NCI-H2227 treated with DMSO at 0.1 percent for 48 hours (cell line): ENCODE data around the gene VGF.
"Not testable (repeated sequence)": the region's sequence is repeated elsewhere in the genome, so short reads cannot be mapped to it uniquely, and the experiment has no call there.

ENCODE experiments used
- DNase-seq: peaks from one replicate; lab custom pipeline; 2025; lab: John Stamatoyannopoulos, UW

Gene VGF

GRCh38 chr7:101165075-101165957, at the start of gene VGF:
TSS of gene VGF (minus strand) at chr7:101165569. CDS start at chr7:101164843, 726 bp downstream.
- DNase-seq, result peak; percentile 96

DNA sequence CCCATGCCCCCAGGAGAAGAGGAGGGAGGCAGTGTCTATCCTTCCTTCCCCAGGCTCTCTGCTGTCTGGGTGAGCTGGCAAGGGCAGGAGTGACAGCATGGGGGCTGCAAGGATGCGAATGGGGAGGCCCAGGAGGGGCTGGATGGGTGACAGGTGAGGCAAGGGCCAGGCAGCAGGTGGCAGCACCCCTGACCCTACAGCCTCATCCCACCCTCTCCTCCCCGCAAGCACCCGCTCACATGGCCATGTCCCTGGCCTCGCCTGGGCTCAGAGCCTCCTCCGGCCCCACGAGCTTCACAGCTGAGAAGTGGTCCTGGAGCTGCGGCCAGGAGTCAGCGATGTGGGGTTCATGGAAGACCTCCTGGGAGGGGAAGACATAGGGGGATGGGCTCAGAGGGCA, 46.6 kb upstream of the VGF start:
- DNase-seq, result no peak

- DNase-seq, result no peak
Observed at GRCh38 chr7:101211501-101211900, 46.1 kb upstream of the VGF start.

GRCh38 chr7:101210143-101210542, 44.8 kb upstream of the VGF start:
- no peak for DNase-seq

- no peak for DNase-seq
Observed at GRCh38 chr7:101208794-101209193, 43.4 kb upstream of the VGF start.

DNA sequence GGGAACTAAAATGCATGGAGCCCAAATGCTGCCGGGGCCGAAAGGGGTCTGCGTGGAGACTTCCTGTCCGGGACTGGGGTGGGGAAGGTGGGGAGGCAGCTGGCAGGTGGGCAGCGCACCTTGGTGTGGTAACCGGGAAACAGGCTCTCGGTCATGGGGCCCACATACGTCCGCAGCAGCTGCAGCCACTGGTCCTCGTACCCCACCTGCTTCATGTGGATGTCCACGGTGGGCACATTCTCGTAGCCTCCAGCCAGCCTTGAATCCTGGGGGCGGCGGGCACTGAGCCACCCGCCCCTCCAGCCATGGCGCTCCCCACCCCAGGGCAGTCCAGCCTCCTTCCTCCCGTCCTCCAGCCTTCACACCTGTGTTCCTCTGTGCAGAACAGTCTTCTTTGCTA, 42.1 kb upstream of the VGF start:
- no peak for DNase-seq

GRCh38 chr7:101206665-101207042, 41.3 kb upstream of the VGF start:
- DNase-seq, result no peak

DNA sequence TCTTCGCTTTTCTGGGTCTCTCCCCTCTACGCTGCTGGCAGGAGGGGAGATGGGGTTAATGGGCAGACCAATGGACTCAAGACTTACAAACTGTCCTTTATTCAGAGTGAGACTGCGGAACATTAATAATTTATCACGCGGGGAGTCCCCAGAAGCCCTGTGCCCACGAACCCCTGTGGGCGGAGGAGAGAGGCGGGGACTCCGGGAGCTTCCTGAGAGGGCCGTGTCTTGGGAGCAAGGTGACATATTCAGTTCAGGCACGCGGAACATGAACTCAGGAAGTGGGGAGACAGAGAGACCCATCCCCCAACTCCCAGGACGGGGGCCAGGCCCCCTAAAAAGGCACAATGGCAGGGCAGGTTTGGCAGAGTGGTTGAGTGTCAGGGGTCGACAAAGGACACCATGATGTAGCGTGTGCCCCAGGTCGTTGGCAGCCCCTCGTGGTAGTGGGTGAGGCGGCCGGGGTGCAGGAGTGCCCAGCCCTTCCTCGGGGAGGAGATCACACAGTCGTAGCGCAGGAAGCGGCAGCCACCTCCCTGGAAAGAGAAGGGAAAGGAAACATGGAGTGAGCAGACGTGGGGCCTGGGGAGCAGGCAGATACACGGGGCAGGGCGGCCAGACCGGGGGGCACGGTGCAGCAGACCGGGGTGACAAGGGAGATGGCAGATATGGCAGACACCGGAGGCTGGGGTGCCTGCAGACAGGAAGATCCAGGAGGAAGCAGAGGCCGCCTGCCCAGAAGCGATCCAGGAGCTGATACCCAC, 40.7 kb upstream of the VGF start:
- DNase-seq, result no peak

GRCh38 chr7:101203740-101204738, 38.7 kb upstream of the VGF start:
- not testable (repeated sequence) for DNase-seq

GRCh38 chr7:101202603-101202918, 37.2 kb upstream of the VGF start:
- no peak for DNase-seq

GRCh38 chr7:101201695-101202602, 36.6 kb upstream of the VGF start:
- no peak for DNase-seq

- DNase-seq, result no peak
Observed at GRCh38 chr7:101200862-101201599, 35.7 kb upstream of the VGF start, which contains the start of gene MOGAT3. TSS of gene MOGAT3 (minus strand) at chr7:101201036. CDS start at chr7:101200854, 182 bp downstream.

- DNase-seq, result no peak
Observed at GRCh38 chr7:101200504-101200861, 35.1 kb upstream of the VGF start.

DNA sequence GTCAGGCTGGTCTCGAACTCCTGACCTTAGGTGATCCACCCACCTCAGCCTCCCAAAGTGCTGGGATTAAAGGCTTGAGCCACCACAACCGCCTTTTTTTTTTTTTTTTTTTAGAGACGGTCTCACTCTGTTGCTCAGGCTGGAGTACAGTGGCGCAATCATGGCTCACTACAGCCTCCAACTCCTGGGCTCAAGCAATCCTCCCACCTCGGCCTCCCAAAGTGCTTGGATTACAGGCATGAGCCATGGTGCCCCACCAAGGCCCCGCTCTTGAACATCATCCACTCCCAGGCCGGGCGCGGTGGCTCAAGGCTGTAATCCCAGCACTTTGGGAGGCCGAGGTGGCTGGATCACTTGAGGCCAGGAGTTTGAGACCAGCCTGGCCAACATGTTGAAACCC, 34.2 kb upstream of the VGF start:
- DNase-seq, result not testable (repeated sequence)

GRCh38 chr7:101198476-101198875, 33.1 kb upstream of the VGF start:
- DNase-seq, result no peak

- no peak for DNase-seq
Observed at GRCh38 chr7:101197991-101198390, 32.6 kb upstream of the VGF start.

- DNase-seq, result no peak
Observed at GRCh38 chr7:101195884-101196283, 30.5 kb upstream of the VGF start.

DNA sequence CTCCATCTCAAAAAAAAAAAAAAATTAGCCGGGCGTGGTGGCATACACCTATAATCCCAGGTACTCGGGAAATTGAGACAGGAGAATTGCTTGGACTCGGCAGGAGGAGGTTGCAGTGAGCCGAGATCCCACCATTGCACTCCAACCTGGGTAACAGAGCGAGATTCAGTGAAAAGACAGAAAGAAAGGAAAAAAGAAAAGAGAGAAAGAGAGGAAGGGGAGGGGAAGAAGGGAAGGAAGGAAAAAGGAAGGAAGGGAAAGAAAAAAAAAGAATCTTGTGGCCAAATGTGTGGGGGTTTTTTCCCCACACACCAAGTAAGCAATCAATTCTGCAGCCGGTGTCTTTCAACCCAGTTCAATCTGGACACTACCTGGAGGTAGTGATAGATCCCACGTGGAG, 23.7 kb upstream of the VGF start:
- DNase-seq, result no peak

- no peak for DNase-seq
Observed at GRCh38 chr7:101186844-101187428, 21.6 kb upstream of the VGF start.

DNA sequence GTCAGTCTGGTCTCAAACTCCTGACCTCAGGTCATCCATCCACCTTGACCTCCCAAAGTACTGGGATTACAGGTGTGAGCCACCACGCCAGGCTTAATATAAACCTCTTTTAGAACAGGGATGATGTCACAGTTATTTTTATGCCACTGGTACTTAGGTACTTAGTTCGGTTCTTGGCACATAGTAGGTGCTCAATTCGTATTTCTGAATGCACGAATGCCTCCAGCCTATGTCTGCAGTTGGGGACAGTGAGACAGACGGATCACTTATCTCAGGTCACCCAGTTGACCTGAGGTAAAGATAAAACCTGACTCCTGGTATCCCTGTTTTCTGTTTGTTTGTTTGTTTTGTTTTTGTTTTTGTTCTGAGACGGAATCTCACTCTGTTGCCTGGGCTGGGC, 20.8 kb upstream of the VGF start:
- DNase-seq, result no peak
